GM12864 (cell line): Measurements from ENCODE around the gene RAI14.

ENCODE experiments used
- DNase-seq: peaks from one replicate; pipeline ENCODE4 v3.0.0-alpha.2; 2011; ENCODE audit warnings: low read depth
- H3K4me3 ChIP-seq: 2 replicates; pipeline ENCODE4 v1.5.1; 2011; ENCODE audit warnings: mild to moderate bottlenecking, low read depth, low read length, control low read depth
- TF ChIP-seq, protein P1 (sequence below): IDR thresholded peaks from 2 replicates; pipeline ENCODE4 v1.5.1; 2011; ENCODE audit warnings: low read depth, mild to moderate bottlenecking, moderate library complexity, low read length, control low read depth, inconsistent platforms; ENCODE audit errors: missing control alignments

The RAI14 gene

GRCh38 chr5:34847056-34847455 lies 190.9 kb downstream of the RAI14 start:
- TF ChIP-seq, protein P1, sequence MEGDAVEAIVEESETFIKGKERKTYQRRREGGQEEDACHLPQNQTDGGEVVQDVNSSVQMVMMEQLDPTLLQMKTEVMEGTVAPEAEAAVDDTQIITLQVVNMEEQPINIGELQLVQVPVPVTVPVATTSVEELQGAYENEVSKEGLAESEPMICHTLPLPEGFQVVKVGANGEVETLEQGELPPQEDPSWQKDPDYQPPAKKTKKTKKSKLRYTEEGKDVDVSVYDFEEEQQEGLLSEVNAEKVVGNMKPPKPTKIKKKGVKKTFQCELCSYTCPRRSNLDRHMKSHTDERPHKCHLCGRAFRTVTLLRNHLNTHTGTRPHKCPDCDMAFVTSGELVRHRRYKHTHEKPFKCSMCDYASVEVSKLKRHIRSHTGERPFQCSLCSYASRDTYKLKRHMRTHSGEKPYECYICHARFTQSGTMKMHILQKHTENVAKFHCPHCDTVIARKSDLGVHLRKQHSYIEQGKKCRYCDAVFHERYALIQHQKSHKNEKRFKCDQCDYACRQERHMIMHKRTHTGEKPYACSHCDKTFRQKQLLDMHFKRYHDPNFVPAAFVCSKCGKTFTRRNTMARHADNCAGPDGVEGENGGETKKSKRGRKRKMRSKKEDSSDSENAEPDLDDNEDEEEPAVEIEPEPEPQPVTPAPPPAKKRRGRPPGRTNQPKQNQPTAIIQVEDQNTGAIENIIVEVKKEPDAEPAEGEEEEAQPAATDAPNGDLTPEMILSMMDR, result no peak
- no peak overlapping the region for H3K4me3 ChIP-seq
- DNase-seq, result no peak

GRCh38 chr5:34847552-34847951 lies 191.4 kb downstream of the RAI14 start:
- TF ChIP-seq, protein P1, result no peak
- no peak for DNase-seq
- H3K4me3 ChIP-seq, result no peak overlapping the region

DNA sequence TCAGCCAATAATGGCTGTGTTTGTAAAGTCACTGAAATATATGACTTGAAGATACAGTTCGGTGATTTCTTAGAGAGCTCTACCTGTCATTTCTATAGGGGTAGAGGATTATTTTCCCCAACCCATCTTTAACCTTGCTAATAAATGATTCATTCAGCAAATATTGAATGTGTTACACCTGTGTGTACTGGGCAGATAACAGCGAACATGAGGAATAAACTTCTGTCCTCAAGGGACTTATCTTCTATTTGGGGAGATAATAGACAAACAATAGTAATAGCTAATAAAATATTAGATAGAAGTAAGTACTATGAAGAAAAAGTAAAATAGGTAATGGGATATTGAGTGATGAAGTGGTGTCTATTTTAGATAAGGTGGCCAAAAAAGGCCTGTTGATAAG lies 192.1 kb downstream of the RAI14 start:
- DNase-seq, result no peak
- H3K4me3 ChIP-seq, result no peak overlapping the region
- TF ChIP-seq, protein P1, result no peak

DNA sequence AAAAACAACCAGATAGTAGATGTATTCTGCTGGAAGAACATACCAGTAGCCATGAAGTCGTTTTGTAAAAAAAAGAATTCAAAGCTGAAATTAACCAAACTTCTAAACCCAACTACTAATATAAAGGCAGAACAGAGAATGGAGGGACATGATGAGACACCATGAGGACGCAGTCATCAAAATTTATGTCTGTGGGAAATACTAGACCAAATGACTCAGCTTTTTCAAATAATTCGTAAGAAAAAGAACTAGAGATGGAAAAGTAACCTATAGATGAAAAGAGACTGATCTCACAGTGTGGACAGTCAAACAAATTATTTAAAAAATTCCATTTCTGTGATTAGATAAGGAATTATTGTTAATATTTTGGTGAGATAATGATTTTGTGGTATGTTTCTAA lies 193.1 kb downstream of the RAI14 start:
- DNase-seq, result no peak
- no peak overlapping the region for H3K4me3 ChIP-seq
- TF ChIP-seq, protein P1, result no peak

GRCh38 chr5:34854459-34855174 lies 198.5 kb downstream of the RAI14 start:
- H3K4me3 ChIP-seq, result no peak overlapping the region
- peak; percentile 53 for DNase-seq
- TF ChIP-seq, protein P1, result no peak

- H3K4me3 ChIP-seq, result no peak overlapping the region
- TF ChIP-seq, protein P1, result no peak
- DNase-seq, result no peak
Measured at GRCh38 chr5:34857161-34857560, 201.0 kb downstream of the RAI14 start.

DNA sequence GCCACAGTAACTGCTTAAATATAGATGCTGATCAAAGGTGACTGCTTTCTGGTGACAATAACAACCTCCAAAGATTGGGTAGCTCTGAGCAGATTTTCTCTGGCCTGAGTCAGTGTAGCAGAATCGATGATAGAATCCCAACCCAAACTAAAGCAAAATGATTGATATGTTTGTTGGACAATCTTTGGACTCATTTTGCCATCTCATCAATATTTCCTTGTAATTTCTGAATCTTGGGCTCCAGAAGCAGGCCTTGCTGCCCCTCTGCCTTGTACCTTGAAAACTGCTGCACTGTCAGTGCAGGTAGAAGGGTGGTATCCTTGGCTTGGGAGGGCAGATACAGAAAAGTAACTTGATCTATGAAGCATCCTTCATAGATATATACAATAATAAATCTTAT lies 201.8 kb downstream of the RAI14 start:
- TF ChIP-seq, protein P1, result no peak
- DNase-seq, result no peak
- H3K4me3 ChIP-seq, result no peak overlapping the region
